GM13977 (cell line): ENCODE data around the gene RABGGTB.
"Not testable (repeated sequence)": the region's sequence is repeated elsewhere in the genome, so short reads cannot be mapped to it uniquely, and the experiment has no call there.

Source experiments
- DNase-seq: peaks from one replicate; pipeline ENCODE4 v3.0.0; 2012; ENCODE audit warnings: low spot score
- CTCF ChIP-seq: IDR thresholded peaks from 2 replicates; pipeline ENCODE4 v1.5.1; 2012; ENCODE audit warnings: mild to moderate bottlenecking, control low read depth; ENCODE audit not compliant: insufficient read depth; ENCODE audit errors: extremely low read depth, missing control alignments
- in situ Hi-C: fragments of 300-500 bp; cut with MboI; formaldehyde crosslinking; loops from one replicate; pipeline ENCODE4 v1.12.0; 2022; ENCODE audit warnings: low sequenced_read_pairs, low pct_unique_long_range_greater_than_20kb, mixed read lengths, inconsistent platforms; ENCODE audit not compliant: unreplicated experiment

Gene RABGGTB

GRCh38 chr1:75768016-75768415 lies 18.0 kb upstream of the RABGGTB start:
- no peak for DNase-seq
- in situ Hi-C loops, result no loop called here
- TF ChIP-seq CTCF, result no peak

DNA sequence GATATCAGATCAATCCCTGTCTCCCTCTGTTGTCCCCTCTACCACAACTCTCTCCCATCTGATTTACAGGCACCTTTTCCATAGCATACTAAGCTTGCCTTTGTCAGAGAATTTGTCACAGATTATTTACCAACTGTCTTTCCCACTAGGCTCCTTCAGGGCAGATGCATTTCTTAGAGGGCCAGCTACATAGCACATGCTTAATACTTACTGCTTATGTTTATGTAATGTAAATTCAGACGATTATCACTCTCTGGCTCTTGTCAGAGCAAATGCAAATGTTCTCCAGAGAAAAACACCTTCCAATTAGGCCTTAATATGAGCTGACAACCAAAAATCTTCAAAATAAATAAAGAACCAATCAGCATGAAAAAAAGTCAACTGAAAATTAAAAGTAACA lies 15.3 kb upstream of the RABGGTB start:
- no peak for DNase-seq
- in situ Hi-C loops, result no loop called here
- no peak for TF ChIP-seq CTCF

GRCh38 chr1:75771978-75772377 lies 14.1 kb upstream of the RABGGTB start:
- TF ChIP-seq CTCF, result no peak
- in situ Hi-C loops, result no loop called here
- no peak for DNase-seq

GRCh38 chr1:75777812-75778211 lies 8.2 kb upstream of the RABGGTB start:
- in situ Hi-C loops, DNase-seq: not testable (repeated sequence)

GRCh38 chr1:75778694-75779093 lies 7.4 kb upstream of the RABGGTB start:
- in situ Hi-C loops, DNase-seq: not testable (repeated sequence)

DNA sequence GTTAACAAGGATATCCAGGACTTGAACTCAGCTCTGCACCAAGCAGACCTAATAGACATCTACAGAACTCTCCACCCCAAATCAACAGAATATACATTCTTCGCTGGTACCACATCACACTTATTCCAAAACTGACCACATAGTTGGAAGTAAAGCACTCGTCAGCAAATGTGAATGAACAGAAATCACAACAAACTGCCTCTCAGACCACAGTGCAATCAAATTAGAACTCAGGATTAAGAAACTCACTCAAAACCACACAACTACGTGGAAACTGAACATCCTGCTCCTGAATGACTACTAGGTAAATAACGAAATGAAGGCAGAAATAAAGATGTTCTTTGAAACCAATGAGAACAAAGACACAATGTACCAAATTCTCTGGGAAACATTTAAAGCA lies 5.9 kb upstream of the RABGGTB start:
- in situ Hi-C loops, DNase-seq: not testable (repeated sequence)

DNA sequence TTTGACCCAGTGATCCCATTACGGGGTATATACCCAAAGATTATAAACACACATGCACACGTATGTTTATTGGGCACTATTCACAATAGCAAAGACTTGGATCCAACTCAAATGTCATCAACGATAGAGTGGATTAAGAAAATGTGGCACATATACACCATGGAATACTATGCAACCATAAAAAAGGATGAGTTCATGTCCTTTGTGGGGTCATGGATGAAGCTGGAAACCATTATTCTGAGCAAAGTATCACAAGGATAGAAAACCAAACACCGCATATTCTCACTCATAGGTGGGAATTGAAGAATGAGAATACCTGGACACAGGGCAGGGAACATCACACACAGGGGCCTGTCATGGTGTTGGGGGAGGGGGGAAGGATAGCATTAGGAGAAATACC lies 2.1 kb upstream of the RABGGTB start:
- DNase-seq, in situ Hi-C loops: not testable (repeated sequence)

GRCh38 chr1:75785320-75785982 lies 605 bp upstream of the RABGGTB start:
- DNase-seq, result no peak
- TF ChIP-seq CTCF, result no peak
- in situ Hi-C loops, result no loop called here

GRCh38 chr1:75786901-75787493 lies 941 bp downstream of the RABGGTB start:
- no peak for TF ChIP-seq CTCF
- in situ Hi-C loops, result no loop called here
- no peak for DNase-seq
